HL-60/S4 (cell line): Measurements from ENCODE around the gene NLRP3.

Experiments
- in situ Hi-C: fragments of 300-500 bp; cut with MboI; formaldehyde crosslinking; loops from 2 replicates; pipeline ENCODE4 v1.14.3; 2022; ENCODE audit warnings: low sequenced_read_pairs

NLRP3 gene

GRCh38 chr1:247435759-247436147 lies 19.8 kb downstream of the NLRP3 start:
- in situ Hi-C loops, result no loop called here

DNA sequence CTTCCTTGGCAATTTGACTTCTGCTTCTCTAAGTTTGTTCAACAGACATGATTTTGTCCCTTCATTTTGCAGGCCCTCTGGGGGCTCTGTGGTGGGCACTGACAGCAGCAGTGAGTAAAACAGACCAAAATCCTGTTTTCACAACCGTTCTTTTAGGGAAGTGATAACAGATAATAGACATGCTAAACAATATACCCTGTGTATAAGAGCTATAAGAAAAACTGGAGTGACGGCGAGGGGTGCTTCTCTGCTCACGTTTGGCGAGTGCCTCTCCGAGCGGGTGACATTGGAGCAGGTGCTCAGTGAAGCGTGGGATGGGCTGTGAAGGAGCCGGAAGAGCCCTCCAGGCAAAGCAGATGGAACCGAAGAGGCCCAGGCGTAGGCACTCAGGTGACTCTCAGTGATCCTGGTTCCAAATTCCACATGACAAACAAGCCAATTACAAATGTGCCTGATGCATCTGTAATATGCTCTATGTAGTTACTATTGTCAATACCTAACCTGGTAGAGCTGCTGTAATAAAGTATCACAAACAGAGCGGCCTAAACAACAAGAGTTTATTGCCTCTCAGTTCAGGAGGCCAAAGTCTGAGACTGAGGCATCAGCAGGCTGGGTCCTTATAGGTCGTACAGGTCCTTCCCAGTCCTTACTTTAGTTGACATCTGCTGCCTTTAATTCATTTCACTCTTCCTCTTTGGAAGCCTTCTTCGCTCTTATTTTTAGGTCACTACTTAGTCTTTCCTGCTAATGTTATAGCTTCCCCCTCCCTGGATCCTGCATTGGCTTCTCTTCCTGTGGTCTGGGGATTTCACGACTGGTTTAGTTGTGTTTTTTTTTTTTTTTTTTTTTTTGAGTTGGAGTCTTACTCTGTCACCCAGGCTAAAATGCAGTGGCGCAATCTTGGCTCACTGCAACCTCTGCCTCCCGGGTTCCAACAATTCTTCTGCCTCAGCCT lies 21.9 kb downstream of the NLRP3 start:
- in situ Hi-C loops, result no loop called here

DNA sequence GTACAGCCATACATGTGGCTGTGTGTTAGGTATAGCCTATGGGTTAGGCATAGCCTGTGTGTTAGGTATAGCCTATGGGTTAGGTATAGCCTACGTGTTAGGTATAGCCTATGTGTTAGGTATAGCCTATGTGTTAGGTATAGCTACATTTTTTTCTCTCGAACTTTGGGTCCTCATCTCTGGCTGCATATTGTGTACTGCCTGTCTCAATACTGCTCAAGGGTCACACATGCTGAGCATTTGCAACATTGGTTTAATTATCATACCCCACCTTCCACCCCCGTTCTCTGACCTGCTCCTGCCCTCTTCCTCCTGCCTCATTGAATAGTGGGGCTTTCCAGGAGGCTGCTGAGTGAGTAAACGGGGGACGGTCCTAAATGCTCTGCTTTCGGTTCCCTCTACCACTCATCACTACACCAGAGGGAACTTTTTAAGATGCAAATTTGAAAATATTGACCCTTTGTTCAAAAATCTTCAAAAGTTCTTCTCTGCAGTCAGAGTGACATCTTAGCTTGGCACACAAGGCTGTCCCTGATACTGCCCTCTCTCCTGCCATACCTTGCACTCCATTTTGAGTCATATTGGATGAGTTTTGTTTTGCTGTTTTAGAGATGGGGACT lies 24.1 kb downstream of the NLRP3 start:
- in situ Hi-C loops, result no loop called here

GRCh38 chr1:247441606-247442005 lies 25.6 kb downstream of the NLRP3 start:
- in situ Hi-C loops, result no loop called here

DNA sequence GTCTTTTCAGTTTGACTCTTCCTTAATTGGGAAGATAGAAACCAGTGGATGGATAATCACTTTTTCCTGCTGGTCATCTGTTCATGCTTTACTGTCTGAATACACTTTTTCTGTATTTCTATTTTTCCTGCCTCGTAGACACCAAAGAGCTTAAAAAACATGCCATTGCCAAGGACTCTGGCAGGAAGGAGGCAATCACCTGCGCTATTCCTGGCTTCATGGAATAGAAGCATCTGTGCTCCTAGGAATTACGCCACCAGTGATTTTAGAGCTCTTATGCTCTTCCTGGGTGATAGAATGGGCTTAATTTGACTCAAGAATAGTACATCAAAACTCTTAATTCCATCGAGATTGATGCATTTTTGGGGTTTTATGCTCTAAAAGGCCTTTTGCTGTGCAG lies 26.2 kb downstream of the NLRP3 start:
- in situ Hi-C loops, result no loop called here

DNA sequence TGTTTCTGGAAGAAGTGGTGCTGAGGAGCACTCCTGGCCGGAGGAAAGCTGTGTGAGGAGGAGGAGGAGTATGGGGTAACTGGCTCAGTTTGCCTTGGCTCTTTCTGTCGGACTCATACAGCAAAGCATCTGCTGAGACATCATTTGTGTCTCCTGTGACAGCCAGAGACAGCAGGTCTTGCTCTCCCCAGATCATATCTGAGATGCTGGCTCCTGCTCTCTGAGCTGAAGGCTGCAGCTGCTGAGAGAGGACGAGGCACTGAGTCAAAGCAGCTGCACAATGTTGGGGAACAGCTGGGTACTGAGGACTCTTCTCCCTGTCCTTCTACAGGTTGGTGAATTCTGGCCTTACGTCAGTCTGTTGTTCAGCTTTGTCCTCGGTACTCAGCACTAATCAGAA lies 27.7 kb downstream of the NLRP3 start:
- in situ Hi-C loops, result no loop called here

GRCh38 chr1:247444571-247444970 lies 28.6 kb downstream of the NLRP3 start:
- in situ Hi-C loops, result no loop called here

GRCh38 chr1:247445526-247446356 lies 29.8 kb downstream of the NLRP3 start:
- in situ Hi-C loops, result no loop called here

DNA sequence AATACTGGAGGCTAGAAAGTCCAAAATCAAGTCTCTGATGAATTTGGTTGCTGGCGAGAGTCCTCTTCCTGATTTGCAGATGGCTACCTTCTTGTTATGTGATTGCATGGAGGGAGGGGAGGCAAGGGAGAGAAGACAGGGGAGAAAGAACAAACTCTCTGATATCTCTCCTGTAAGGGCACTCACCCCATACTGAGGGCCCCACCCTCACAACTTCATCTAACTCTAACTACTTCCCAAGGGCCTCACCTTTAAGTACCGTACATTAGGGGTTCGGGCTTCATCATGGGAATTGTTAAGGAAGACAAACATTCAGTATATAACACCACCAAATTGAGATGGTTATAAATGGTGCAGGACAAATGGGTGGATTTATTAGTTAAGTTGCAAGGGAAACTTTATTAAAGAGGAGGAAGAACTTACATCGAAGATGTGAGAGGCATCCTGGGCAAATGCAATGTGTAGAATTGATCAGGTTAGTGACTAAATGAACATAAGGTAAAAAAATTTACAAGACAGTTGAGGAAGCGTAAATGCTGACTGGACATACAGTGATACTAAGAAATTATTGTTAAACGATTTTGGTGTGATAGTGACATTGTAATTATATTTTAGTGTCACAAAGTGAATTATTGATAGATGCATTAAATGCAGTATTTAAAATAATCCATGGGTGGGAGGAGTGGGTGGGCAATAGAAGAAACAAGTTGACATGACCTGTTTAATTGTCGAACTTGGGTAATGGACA lies 31.4 kb downstream of the NLRP3 start:
- in situ Hi-C loops, result no loop called here

DNA sequence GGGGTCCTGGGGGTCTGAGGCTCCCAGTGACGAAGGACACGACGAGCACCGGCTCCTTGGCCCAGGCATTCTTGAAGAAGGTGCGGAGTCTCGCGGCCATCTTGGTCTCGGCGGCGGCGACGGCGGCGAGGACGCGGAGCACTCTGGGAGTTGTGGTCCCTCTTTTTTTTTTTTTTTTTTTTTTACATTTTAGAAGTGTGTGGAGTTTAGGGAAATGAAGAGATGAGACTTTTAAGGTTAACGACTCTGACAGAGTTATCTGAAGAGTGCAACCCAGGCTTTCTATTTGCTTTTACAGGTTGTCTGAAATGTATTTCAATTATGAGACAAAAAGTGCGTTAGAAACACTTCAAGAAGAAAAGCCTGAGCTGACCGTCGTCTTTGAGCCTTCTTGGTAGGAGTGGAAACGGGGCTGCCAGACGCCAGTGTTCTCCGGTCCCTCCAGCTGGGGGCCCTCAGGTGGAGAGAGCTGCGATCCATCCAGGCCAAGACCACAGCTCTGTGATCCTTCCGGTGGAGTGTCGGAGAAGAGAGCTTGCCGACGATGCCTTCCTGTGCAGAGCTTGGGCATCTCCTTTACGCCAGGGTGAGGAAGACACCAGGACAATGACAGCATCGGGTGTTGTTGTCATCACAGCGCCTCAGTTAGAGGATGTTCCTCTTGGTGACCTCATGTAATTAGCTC lies 32.3 kb downstream of the NLRP3 start:
- in situ Hi-C loops, result no loop called here

DNA sequence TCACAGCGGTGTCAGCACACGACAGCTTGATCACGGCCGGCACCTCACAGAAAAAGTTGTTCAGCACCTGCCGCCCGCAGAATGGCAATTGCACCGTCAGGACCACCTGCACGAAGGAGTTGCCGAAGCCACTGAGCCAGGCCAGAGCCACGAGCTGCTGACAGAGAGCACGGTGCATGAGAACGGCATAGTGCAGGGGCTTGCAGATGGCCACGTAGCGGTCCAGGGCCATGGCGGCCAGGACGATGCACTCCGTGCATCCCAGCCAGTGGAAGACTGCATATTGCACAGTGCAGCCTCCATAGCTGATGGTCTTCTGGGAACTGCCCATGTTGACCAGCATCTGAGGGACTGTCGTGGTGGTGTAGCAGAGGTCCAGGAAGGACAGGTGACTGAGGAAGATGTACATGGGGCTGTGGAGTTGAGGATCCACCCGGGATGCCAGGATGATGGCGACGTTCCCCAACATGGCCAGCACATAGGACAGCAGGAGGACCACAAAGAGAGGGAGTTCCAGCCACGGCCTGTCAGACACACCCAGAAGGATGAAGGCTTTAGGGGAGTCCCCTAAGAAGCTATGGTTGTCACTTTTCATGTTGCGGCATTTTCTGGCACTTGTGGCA lies 35.5 kb downstream of the NLRP3 start:
- in situ Hi-C loops, result no loop called here

- in situ Hi-C loops, result no loop called here
Measured at GRCh38 chr1:247452447-247453039, 36.6 kb downstream of the NLRP3 start.

- in situ Hi-C loops, result no loop called here
Measured at GRCh38 chr1:247453245-247453644, 37.3 kb downstream of the NLRP3 start.

- in situ Hi-C loops, result no loop called here
Measured at GRCh38 chr1:247453997-247454396, 38.0 kb downstream of the NLRP3 start.

DNA sequence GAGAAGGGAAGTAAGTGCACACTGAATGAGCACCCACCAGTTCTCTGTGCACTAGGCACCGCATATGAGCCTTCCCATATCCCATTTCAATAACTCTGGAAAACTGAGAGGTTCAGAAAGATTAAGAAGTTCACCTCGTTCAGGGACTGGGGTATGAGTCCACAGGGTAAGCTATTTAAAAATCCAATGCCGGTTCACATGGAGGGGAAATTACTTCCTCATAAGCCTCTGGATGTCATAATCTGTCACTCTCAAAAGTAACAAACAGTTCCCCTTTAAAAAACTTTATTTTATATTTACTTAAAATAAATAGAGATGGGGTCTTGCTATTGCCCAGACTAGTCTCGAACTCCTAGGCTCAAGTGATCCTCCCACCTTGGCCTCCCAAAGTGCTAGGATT lies 40.0 kb downstream of the NLRP3 start:
- in situ Hi-C loops, result no loop called here

- in situ Hi-C loops, result no loop called here
Measured at GRCh38 chr1:247456914-247457639, 41.1 kb downstream of the NLRP3 start.

DNA sequence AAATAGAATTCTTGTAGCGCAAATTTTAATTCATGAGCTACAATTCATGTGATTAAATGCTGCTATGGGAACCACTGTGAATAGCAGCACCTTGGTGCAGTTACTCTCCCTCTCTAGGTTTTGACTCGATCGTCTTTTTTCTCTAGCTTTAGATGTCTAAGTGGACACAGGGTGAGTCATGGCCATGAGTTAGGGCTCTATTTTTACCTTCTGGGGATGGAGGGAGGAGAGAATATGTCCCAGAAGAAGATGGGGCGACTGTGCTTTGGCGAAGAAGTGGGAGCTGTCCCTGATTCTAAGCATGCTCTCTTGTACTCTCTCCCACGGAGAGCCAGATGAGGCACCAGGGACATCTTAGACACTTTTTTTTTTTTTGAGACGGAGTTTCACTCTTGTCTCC lies 43.5 kb downstream of the NLRP3 start:
- in situ Hi-C loops, result no loop called here

GRCh38 chr1:247465796-247466195 lies 49.8 kb downstream of the NLRP3 start:
- in situ Hi-C loops, result no loop called here

DNA sequence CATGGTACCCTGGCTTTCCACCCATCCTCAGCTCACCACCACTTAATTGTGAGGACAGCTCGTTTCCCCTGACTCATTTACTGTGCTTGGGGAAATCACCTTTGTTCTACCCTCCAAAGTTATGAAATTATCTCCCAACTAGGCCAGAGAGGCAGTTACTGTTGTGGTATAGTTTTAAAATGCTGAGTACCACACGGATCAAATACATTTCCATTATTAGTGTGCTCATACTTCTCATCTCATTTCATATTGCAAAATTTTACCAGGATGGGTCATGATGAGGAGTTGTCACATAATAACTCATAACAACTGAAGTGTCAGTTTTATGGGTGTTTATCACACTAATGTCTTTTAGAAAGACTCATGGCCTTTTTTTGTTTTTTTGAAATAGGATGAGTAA lies 51.2 kb downstream of the NLRP3 start:
- in situ Hi-C loops, result no loop called here
